Bronchial epithelial cell (primary cell): Measurements from ENCODE around the gene CKAP5. TPM values are rescaled to one million over a fixed set of nuclear protein-coding genes. Genes with fewer than 3 reads are reported as not detected.
"Not testable (repeated sequence)": the region's sequence is repeated elsewhere in the genome, so short reads cannot be mapped to it uniquely, and the experiment has no call there.

ENCODE experiments used
- DNase-seq: peaks from one replicate; pipeline ENCODE4 v3.0.0-alpha.2; 2010; ENCODE audit warnings: low read depth
- FAIRE-seq: peaks from 2 replicates; lab custom pipeline; 2011; peaks lifted over from hg19 to GRCh38; lab: Jason Lieb, UNC
- H3K27me3 ChIP-seq: 2 replicates; pipeline ENCODE4 v1.5.1; 2011; ENCODE audit warnings: low read length; ENCODE audit not compliant: control insufficient read depth, insufficient read depth
- H3K36me3 ChIP-seq: 2 replicates; pipeline ENCODE4 v1.5.1; 2011; ENCODE audit warnings: low read length; ENCODE audit not compliant: control insufficient read depth, insufficient read depth
- H3K4me3 ChIP-seq: 2 replicates; pipeline ENCODE4 v1.5.1; 2011; ENCODE audit warnings: mild to moderate bottlenecking, low read depth, low read length, control low read depth
- total RNA-seq: library from RNA; depleted of rRNA; stranded (reverse); fragments of >200 nt; gene quantifications from 2 replicates; pipeline ENCODE4 v1.2.1, GENCODE V29; 2014
- TF ChIP-seq, protein P1 (sequence below): IDR thresholded peaks from 2 replicates; pipeline ENCODE4 v1.5.1; 2011; ENCODE audit warnings: mild to moderate bottlenecking, moderate library complexity, low read length, control low read depth, inconsistent platforms; ENCODE audit not compliant: insufficient read depth, severe bottlenecking

CKAP5 gene
- total RNA-seq, 1 donor from 2014 or later = 41.6 TPM

DNA sequence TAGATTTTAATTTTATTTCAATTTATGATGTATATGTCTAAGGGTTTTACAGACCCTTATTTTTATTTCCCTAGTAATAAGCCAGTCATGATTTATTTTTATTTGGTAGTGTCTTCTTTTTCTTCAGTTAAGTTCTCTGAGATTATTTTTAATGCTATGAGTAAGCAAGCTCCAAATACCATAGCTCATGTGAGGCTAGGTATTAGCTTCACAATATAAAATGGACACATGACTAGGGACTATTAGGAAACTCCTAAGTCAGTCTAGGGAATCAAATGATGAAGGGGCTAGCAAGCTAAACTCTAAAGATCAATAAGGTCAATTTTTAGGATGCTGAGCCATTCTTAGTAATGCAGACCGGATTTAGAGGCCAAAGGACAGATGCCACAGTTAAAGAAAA lies 45.9 kb downstream of the CKAP5 start:
- no peak for FAIRE-seq
- Histone ChIP-seq H3K36me3 (peaks cover 15% of the 10 kb centered on the region), H3K4me3 (no peak overlapping the region), H3K27me3 (no peaks in the 10 kb centered on the region)
- TF ChIP-seq, protein P1, sequence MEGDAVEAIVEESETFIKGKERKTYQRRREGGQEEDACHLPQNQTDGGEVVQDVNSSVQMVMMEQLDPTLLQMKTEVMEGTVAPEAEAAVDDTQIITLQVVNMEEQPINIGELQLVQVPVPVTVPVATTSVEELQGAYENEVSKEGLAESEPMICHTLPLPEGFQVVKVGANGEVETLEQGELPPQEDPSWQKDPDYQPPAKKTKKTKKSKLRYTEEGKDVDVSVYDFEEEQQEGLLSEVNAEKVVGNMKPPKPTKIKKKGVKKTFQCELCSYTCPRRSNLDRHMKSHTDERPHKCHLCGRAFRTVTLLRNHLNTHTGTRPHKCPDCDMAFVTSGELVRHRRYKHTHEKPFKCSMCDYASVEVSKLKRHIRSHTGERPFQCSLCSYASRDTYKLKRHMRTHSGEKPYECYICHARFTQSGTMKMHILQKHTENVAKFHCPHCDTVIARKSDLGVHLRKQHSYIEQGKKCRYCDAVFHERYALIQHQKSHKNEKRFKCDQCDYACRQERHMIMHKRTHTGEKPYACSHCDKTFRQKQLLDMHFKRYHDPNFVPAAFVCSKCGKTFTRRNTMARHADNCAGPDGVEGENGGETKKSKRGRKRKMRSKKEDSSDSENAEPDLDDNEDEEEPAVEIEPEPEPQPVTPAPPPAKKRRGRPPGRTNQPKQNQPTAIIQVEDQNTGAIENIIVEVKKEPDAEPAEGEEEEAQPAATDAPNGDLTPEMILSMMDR = no peak
- no peak for DNase-seq

DNA sequence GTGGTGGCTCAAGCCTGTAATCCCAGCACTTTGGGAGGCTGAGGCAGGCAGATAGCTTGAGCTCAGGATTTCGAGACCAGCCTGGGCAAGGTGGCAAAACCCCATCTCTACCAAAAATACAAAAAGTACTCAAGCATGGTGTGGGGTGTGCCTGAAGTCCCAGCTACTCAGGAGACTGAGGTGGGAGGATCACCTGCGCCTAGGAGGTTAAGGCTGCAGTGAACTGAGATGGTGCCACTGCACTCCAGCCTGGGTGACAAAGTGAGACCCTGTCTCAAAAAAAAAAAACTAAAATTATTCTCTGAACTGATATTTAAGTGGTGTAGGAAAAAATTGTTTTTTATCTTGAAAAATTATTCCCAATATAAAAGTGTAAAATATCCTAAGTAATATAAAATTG lies 46.4 kb downstream of the CKAP5 start:
- not testable (repeated sequence) for H3K27me3 ChIP-seq, H3K4me3 ChIP-seq, DNase-seq, FAIRE-seq
- peaks cover 15% of the 10 kb centered on the region for H3K36me3 ChIP-seq

DNA sequence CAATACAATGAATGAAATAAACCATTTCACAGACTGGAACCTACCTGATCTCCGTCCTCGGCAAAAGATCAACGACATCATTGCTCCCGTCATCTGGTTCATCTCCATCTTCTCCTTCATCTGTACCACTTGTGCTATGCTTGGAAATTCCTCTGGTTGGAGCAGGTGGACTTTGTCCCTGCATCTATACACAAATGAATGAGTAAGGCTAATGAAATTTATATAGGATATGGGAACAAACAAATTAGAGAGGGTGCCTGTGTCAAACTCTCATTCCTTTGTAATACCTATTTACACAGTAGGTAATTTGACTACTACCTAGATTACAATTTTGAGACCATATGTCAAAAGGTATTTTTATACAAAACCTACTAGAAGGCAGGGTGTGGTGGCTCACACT lies 67.7 kb downstream of the CKAP5 start:
- Histone ChIP-seq H3K27me3 (no peaks in the 10 kb centered on the region), H3K36me3 (peaks cover 10% of the 10 kb centered on the region), H3K4me3 (no peak overlapping the region)
- FAIRE-seq (no peak), DNase-seq (no peak)
- TF ChIP-seq, protein P1 = no peak

DNA sequence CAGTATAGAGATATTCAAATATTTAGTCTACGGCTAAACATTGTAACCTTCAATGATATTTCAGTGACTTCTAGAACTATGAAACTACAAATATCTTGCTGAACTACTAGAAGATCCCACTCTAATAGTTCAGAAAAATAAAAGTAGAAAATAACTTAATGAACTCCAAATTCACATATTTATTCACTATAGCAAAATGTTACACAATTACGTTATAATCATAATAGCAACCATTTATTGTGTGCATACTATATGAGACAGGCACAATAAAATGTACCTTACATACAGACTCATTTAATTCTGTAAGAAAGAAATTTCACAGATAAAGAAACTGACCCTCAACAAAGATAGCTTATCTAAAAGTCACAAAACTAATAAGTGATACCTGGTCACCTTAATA lies 69.2 kb downstream of the CKAP5 start:
- TF ChIP-seq, protein P1 = no peak
- DNase-seq = no peak
- no peak for FAIRE-seq
- no peak overlapping the region for H3K4me3 ChIP-seq
- H3K27me3 ChIP-seq = no peaks in the 10 kb centered on the region
- peaks cover 8% of the 10 kb centered on the region for H3K36me3 ChIP-seq

DNA sequence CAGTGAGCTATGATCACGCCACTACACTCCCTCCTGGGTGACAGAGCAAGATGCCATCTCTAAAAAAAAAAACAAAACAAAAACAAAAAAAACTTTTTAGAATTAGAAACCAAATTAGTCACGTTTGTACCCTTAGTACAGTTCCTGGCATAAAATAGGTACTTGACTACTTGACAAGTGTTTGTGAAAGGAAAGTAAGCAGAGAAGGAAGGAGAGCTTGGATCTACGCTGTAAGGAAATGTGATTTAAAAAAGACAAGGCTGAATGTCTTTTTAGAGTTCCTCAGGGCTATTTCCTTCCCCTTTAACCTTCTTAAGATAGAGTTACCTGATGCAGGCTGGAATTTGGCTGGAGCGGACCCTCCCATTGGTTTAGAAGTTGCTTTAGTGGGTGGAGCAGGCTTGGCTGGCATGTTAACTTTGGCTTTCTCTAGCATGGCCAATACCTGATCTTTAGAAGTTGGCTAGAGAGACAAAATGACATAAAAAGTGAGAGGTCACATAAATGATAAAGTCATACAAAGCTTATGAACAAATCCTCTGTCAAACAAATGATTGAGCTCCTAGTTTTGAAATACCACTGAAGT lies 76.4 kb downstream of the CKAP5 start:
- FAIRE-seq = no peak
- Histone ChIP-seq H3K4me3 (no peak overlapping the region), H3K36me3 (peaks cover 6% of the 10 kb centered on the region), H3K27me3 (no peaks in the 10 kb centered on the region)
- no peak for DNase-seq
- TF ChIP-seq, protein P1 = no peak

DNA sequence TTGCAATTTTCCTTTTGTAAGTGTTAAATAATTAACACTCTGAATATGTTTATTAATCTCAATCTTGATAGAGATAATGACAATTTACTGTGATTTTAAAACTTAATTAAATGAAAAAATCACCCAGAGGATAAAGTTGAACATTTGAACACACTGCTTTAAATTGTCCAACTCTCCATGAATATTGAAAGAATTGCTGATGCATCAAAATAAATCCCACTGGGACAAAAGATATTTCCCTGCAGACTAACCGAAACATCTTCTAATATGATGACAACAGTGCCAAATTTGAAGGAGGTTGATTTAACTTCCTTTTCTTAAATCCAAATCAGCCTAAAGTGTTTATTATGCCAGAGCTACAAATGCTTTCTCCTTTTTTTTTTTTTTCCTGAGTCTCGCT lies 79.4 kb downstream of the CKAP5 start:
- FAIRE-seq = no peak
- DNase-seq = no peak
- Histone ChIP-seq H3K36me3 (peaks cover 7% of the 10 kb centered on the region), H3K27me3 (no peaks in the 10 kb centered on the region), H3K4me3 (no peak overlapping the region)
- TF ChIP-seq, protein P1 = no peak
